GM23248 (cell line): ENCODE results near the gene APOL1. TPM values are rescaled to one million over a fixed set of nuclear protein-coding genes. Genes with fewer than 3 reads are reported as not detected.

Source experiments
- DNase-seq: peaks from one replicate; pipeline ENCODE4 v3.0.0-alpha.2; 2015
- H2AFZ ChIP-seq: fragments of 200-600 bp; sonication (generic); 2 replicates; pipeline ENCODE4 v1.6.1; 2016; ENCODE audit warnings: antibody characterized with exemption
- H3F3A ChIP-seq: fragments of 200-600 bp; sonication (generic); 2 replicates; pipeline ENCODE4 v1.6.1; 2016; ENCODE audit warnings: mild to moderate bottlenecking, antibody characterized with exemption, mixed run types; ENCODE audit not compliant: insufficient read depth
- H3K27ac ChIP-seq: fragments of 200-600 bp; sonication (generic); 2 replicates; pipeline ENCODE4 v1.5.1; 2016; ENCODE audit warnings: mild to moderate bottlenecking
- H3K27me3 ChIP-seq: fragments of 200-600 bp; sonication (generic); replicated peaks from 2 replicates; pipeline ENCODE4 v1.6.1; 2016; ENCODE audit warnings: mild to moderate bottlenecking; ENCODE audit not compliant: insufficient read depth
- H3K36me3 ChIP-seq: fragments of 200-600 bp; sonication (generic); 2 replicates; pipeline ENCODE4 v1.6.1; 2016; ENCODE audit warnings: low read depth, mild to moderate bottlenecking
- H3K4me1 ChIP-seq: fragments of 200-600 bp; sonication (generic); 2 replicates; pipeline ENCODE4 v1.6.1; 2016; ENCODE audit warnings: mild to moderate bottlenecking; ENCODE audit not compliant: insufficient read depth
- H3K4me2 ChIP-seq: fragments of 200-600 bp; sonication (generic); one replicate; pipeline ENCODE4 v1.6.1; 2016; ENCODE audit warnings: mild to moderate bottlenecking; ENCODE audit not compliant: unreplicated experiment
- H3K4me3 ChIP-seq: fragments of 200-600 bp; sonication (generic); 2 replicates; pipeline ENCODE4 v1.5.1; 2016; ENCODE audit warnings: mild to moderate bottlenecking
- H3K79me2 ChIP-seq: fragments of 200-600 bp; sonication (generic); 2 replicates; pipeline ENCODE4 v1.6.1; 2016; ENCODE audit warnings: mild to moderate bottlenecking; ENCODE audit not compliant: insufficient read depth
- H3K9ac ChIP-seq: fragments of 200-600 bp; sonication (generic); 2 replicates; pipeline ENCODE4 v1.6.1; 2016; ENCODE audit warnings: mild to moderate bottlenecking
- H3K9me2 ChIP-seq: fragments of 200-600 bp; sonication (generic); 2 replicates; pipeline ENCODE4 v1.6.1; 2016; ENCODE audit warnings: mixed run types, mild to moderate bottlenecking, moderate library complexity; ENCODE audit not compliant: insufficient read depth
- H3K9me3 ChIP-seq: fragments of 200-600 bp; sonication (generic); one replicate; pipeline ENCODE4 v1.6.1; 2017; ENCODE audit warnings: low read depth
- H4K20me1 ChIP-seq: fragments of 200-600 bp; sonication (generic); 2 replicates; pipeline ENCODE4 v1.6.0; 2016; ENCODE audit not compliant: insufficient read depth
- EZH2 ChIP-seq: fragments of 200-600 bp; sonication (generic); IDR thresholded peaks from 2 replicates; pipeline ENCODE4 v1.6.1; 2018; ENCODE audit warnings: antibody characterized with exemption, mild to moderate bottlenecking; ENCODE audit not compliant: insufficient read depth, poor library complexity, severe bottlenecking
- EZH2phosphoT487 ChIP-seq: fragments of 200-600 bp; sonication (generic); IDR thresholded peaks from 2 replicates; pipeline ENCODE4 v1.6.1; 2018; ENCODE audit warnings: antibody characterized with exemption, moderate library complexity, mild to moderate bottlenecking, low read depth; ENCODE audit not compliant: insufficient read depth
- WGBS, 2 experiments: methylation state at CpG; one replicate each; pipeline ENCODE4 v1.1.6; 2015 to 2017; ENCODE audit warnings: low lambda C conversion rate in 2 of 2, low coverage in 1 of 2; ENCODE audit errors: missing lambda C conversion rate in 2 of 2; 5-methylcytosine and 5-hydroxymethylcytosine counted together
- in situ Hi-C: fragments of 300-500 bp; cut with MboI; formaldehyde crosslinking; loops from 2 replicates; pipeline ENCODE4 v1.15.0; 2020
- polyA plus RNA-seq: library from polyadenylated mRNA; unstranded; fragments of >200 nt; fragmentation: Nextera tagmentation; extraction: Ambion mirVana; gene quantifications from 2 replicates; pipeline ENCODE4 v1.2.1, GENCODE V29; 2016
- total RNA-seq: library from RNA; depleted of rRNA; stranded (reverse); fragments of >200 nt; shearing (Covaris generic); gene quantifications from 2 replicates; pipeline ENCODE4 v1.2.3, GENCODE V29; 2014

Gene APOL1
- total and polyA plus RNA-seq, 2 experiments from 2014 or later = 8.3 to 12.8 TPM

DNA sequence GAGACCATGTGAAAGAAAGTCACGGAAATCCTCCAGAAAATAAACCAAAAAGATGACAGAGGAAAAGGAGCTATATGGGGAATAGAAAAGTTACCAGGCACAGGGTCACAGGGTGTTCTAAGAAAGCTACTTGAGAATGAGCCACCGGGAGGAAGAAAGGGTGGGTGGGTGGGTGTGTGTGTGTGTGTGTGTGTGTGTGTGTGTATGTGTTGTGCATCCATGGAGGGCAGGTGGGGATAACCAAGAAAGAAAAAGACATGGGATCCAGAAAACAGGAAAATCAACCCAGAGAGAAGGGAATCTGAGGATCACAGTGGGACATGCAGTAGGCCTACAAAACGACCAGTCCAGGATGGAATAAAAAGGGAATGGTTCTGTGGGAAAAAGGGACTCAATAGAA, 17.3 kb upstream of the APOL1 start:
- WGBS, 2 experiments = 90 to 92% methylated on average over 3 of the region's 3 CpGs
- TF ChIP-seq EZH2 (no peak), EZH2phosphoT487 (no peak)

DNA sequence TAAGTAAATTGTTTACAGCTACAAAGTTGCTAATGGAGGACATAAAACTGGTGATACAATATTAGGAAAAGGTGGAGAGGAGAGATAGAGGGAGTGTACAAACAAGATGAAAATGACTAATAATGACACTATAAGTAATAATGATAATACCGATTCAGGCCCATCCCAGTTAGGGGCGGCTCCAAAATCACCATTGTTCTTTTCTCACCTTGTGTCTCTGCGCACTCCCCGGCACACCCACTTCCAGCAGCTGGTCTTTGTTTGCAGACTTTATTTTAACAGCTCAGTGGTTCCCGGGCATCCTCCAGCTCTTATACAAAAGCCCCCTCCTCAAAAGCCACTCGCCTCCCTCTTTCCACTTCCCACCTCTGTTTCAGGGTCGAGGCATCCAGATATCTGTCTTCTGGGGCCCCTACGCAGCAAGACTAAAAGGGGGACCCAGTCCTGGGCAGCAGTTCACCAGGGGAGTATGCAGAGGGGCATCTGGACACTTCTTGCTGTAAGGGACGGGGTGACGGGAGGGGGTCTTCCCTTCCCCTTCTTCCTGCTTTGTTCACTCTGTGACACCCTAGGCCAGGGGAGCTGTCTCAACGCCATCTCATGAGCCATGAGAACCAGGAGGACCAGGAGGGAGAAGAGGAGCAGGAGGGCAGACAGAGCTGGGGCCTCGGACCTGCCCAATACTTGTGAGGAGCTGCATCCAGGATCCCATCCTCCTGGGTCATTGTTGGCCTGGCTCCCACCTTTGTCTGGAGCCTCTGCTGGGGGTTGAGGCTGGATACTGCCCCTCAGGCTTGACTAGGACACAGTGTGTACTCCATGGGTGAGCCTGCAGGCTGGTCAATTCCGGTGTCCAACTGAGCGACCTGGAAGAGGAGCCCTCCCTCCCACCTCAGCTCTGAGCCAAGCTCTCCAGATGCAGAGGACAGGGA, 16.3 kb upstream of the APOL1 start:
- H3K4me3 ChIP-seq = peak overlapping the region; percentile 81; the same call in 1 of the 2 replicates
- H3F3A ChIP-seq = peaks cover 17% of the 10 kb centered on the region; the same call in 1 of the 2 replicates
- no peaks in the 10 kb centered on the region for H4K20me1 ChIP-seq
- H3K36me3 ChIP-seq = peaks cover 4% of the 10 kb centered on the region; the same call in 1 of the 2 replicates
- no peak overlapping the region for H3K27ac ChIP-seq
- H3K9me3 ChIP-seq = no peaks in the 10 kb centered on the region
- peak overlapping the region; percentile 100 for H3K4me2 ChIP-seq
- peaks cover 18% of the 10 kb centered on the region for H3K4me1 ChIP-seq
- no peak overlapping the region for H2AFZ ChIP-seq
- WGBS, 2 experiments = 85 to 92% methylated on average over 14 of the region's 14 CpGs
- no peak for DNase-seq
- in situ Hi-C loops = no loop called here
- H3K79me2 ChIP-seq = peaks cover 54% of the 10 kb centered on the region
- TF ChIP-seq EZH2 (no peak), EZH2phosphoT487 (no peak)
- no peaks in the 10 kb centered on the region for H3K9me2 ChIP-seq
- peak overlapping the region; percentile 92; the same call in 1 of the 2 replicates for H3K9ac ChIP-seq
- no peaks in the 10 kb centered on the region for H3K27me3 ChIP-seq

More for the DNA sequence above, 17.3 kb upstream of the APOL1 start:
- no peak overlapping the region for H3K27ac ChIP-seq
- H3K79me2 ChIP-seq = peaks cover 54% of the 10 kb centered on the region
- H3K27me3 ChIP-seq = no peaks in the 10 kb centered on the region
- H3K4me2 ChIP-seq = no peak overlapping the region
- in situ Hi-C loops = no loop called here
- peaks cover 13% of the 10 kb centered on the region; the same call in 1 of the 2 replicates for H3K36me3 ChIP-seq
- H3K9me2 ChIP-seq = no peaks in the 10 kb centered on the region
- H2AFZ ChIP-seq = no peak overlapping the region
- H3K9me3 ChIP-seq = no peaks in the 10 kb centered on the region
- 0 out of 2 replicates have a peak overlapping the region, but pooled peaks have one; percentile 1 for H3K4me3 ChIP-seq
- peaks cover 16% of the 10 kb centered on the region; the same call in 1 of the 2 replicates for H3F3A ChIP-seq
- DNase-seq = no peak
- H4K20me1 ChIP-seq = no peaks in the 10 kb centered on the region
- no peak overlapping the region for H3K9ac ChIP-seq
- peaks cover 18% of the 10 kb centered on the region for H3K4me1 ChIP-seq

DNA sequence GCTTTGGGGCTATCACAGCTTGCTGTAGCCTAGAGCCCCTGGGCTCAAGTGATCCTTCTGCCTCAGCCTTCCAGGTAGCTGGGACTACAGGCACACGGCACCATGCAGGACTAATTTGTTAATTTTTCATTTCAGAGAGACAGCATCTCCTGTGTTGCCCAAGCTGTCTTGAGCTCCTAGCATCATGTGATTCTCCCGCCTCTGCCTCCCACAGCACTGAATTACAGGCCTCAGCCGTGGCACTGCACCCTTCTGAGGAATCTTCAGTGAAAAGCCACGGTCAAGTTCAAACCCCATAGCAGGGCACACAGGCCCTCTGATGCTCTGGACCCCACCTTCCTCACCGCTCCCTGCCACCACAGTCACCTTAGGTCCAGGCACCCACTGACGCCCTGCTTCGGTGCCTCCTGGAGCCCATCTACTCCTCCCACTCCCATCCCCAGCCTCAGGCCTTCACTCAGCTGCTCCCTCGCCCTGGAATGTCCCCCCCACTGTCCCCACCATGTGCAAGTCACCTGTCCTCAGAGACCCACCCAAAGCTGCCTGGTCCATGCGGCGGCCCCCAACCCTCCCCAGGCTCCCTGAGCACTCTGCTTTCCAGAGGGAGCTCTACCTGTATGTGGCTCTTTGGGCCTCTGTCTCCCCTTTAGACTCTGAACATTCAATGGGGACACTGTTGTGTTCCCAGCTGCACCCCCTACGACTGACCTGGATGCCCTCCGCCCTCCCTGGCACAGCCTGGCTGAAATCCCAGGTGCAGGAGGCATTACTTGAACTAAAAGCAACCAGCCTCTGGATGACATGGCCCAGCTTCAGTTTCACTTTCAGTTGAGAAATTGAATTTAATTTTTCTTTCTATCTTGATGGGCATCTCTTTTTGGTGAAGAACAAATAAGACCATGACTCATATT, 15.2 kb upstream of the APOL1 start:
- Histone ChIP-seq H3K36me3 (no peaks in the 10 kb centered on the region), H3K9ac (peak overlapping the region; percentile 92), H3K27ac (peak overlapping the region; percentile 89), H4K20me1 (no peaks in the 10 kb centered on the region), H3F3A (peaks cover 17% of the 10 kb centered on the region; the same call in 1 of the 2 replicates), H3K79me2 (peaks cover 54% of the 10 kb centered on the region), H3K9me2 (no peaks in the 10 kb centered on the region), H2AFZ (no peak overlapping the region), H3K4me1 (peaks cover 18% of the 10 kb centered on the region), H3K4me2 (peak overlapping the region; percentile 100), H3K27me3 (no peaks in the 10 kb centered on the region), H3K4me3 (peak overlapping the region; percentile 81), H3K9me3 (no peaks in the 10 kb centered on the region)
- WGBS, 2 experiments = 46 to 49% methylated on average over 12 of the region's 12 CpGs
- no peak for TF ChIP-seq EZH2phosphoT487
- no peak for TF ChIP-seq EZH2
- in situ Hi-C loops = no loop called here
- peak; percentile 52 for DNase-seq

DNA sequence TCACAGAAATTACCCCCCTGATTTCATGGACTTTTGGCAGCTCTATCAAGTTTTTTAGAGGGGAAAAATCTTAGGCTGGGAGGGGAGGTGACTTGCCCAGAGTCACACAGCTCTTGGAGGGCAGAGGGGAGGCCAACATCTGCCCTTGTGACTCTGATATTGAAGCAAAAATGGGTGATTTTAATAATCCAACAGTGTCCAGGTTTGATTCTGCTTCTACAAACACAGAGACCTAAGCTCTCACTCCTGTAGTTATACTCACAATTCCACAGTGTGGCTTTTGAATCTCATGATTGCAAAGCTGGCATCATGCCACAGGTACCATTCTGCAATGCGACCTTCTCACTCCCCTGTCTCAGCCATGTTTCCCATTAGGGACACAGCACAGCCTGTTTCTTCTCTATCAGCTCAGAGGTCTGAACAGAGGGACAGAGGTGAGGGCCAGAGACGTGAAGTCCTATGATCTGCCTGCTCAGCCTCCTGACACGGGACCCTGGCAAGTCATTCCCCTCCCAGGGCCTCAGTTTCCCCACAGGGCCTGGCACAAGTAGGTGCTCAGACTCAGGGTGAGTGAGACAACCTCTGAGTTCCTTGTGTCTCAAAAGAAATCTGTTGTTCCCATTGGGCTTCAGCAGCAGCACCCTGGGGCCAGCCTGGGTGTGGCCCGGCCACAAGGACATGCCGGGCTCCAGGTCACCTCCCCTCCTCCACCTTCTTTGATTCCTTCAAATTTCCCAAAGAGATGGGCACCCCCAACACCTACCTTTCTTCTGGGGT, 14.4 kb upstream of the APOL1 start:
- Histone ChIP-seq H3K9me3 (no peaks in the 10 kb centered on the region), H4K20me1 (no peaks in the 10 kb centered on the region), H3K27me3 (no peaks in the 10 kb centered on the region), H3F3A (peaks cover 17% of the 10 kb centered on the region; the same call in 1 of the 2 replicates), H3K27ac (peak overlapping the region; percentile 89), H3K9me2 (no peaks in the 10 kb centered on the region), H2AFZ (peak overlapping the region; percentile 77), H3K4me1 (peaks cover 18% of the 10 kb centered on the region), H3K4me3 (peak overlapping the region; percentile 81), H3K4me2 (peak overlapping the region; percentile 100), H3K36me3 (no peaks in the 10 kb centered on the region), H3K79me2 (peaks cover 54% of the 10 kb centered on the region), H3K9ac (peak overlapping the region; percentile 92)
- peak; percentile 47 for DNase-seq
- 3 to 15% methylated on average over 4 to 5 of the region's 5 CpGs for WGBS, 2 experiments
- no peak for TF ChIP-seq EZH2
- no peak for TF ChIP-seq EZH2phosphoT487
- in situ Hi-C loops = no loop called here
